GM12891 (cell line): ENCODE measurements around the gene RAX2.

Experiments used
- POLR2A ChIP-seq: IDR thresholded peaks from 2 replicates; pipeline ENCODE4 v1.6.1; 2011; ENCODE audit warnings: low read depth, low read length, control low read depth
- POLR2AphosphoS5 ChIP-seq: IDR thresholded peaks from 2 replicates; pipeline ENCODE4 v1.6.1; 2011; ENCODE audit warnings: low read depth, low read length, control low read depth
- POU2F2 ChIP-seq: IDR thresholded peaks from 2 replicates; pipeline ENCODE4 v1.6.1; 2011; ENCODE audit warnings: low read depth, mild to moderate bottlenecking, control low read depth, low read length, moderate library complexity
- TAF1 ChIP-seq: IDR thresholded peaks from 2 replicates; pipeline ENCODE4 v1.6.1; 2011; ENCODE audit warnings: low read depth, low read length, control low read depth

DNA sequence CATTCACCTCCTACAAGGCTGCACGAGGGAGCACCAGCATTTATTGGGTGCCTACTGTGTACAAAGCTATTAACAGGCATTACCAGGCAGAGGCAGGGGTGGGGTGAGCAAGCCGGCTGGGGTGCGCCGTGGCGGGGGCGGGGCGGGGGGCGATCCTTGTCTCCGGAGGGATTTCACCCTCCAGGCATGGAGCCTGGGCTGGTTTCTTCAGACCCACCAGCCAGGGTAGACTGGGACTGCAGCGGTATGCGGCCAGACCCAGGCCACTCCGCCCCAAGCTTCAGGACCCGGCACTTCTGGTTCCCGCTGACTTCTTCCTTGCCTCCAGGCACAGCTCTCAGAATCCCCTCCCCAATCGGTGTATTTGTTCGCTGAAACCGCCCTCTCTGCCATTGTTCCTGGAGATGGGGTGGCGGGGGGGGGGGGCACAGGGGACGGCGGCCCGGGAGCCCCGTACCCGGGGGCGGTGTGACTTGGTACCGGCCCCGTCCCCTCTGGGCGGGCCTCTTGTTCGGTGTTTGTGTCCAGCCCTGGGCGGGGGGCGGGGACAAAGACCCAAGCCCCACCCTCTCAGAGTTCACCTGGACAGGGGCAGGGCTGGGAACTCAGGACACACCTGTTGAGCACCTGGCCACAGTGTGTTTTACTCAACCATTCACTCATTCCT lies 49.5 kb downstream of the RAX2 start:
- TF ChIP-seq POLR2A (no peak), TAF1 (no peak), POLR2AphosphoS5 (no peak), POU2F2 (no peak)
